Body of pancreas (tissue), 4 donors: ENCODE results near the gene IFNA1. TPM values are rescaled to one million over a fixed set of nuclear protein-coding genes. Genes with fewer than 3 reads are reported as not detected.

Experiments
- ATAC-seq: fragments of 150-250 bp; one replicate; pipeline ENCODE4 v1.9.1; 2016
- DNase-seq, 4 donors: peaks; one replicate each; pipeline ENCODE4 v3.0.0-alpha.2; 2019
- H3K27ac ChIP-seq, 4 donors: fragments of 200-600 bp; sonication (generic); 1 replicate in 3 of 4; 2 replicates in 1 of 4; pipeline versions ENCODE4 v1.5.1 to v1.6.1; 2016 to 2019; ENCODE audit warnings: mild to moderate bottlenecking in 1 of 4, mixed read lengths in 1 of 4, moderate library complexity in 1 of 4
- H3K27me3 ChIP-seq, 2 donors: fragments of 200-600 bp; sonication (generic); one replicate each; pipeline ENCODE4 v1.6.0; 2016; ENCODE audit warnings: mild to moderate bottlenecking in 1 of 2
- H3K36me3 ChIP-seq, 2 donors: fragments of 200-600 bp; sonication (generic); replicated peaks in 1 of 2; 2 replicates each; pipeline ENCODE4 v1.5.1; 2016; ENCODE audit warnings: low read depth in 2 of 2; ENCODE audit not compliant: insufficient read depth in 1 of 2
- H3K4me1 ChIP-seq: fragments of 200-600 bp; sonication (generic); one replicate; pipeline ENCODE4 v1.6.0; 2016
- H3K4me3 ChIP-seq, 2 donors: fragments of 200-600 bp; sonication (generic); 1 replicate in 1 of 2; 2 replicates in 1 of 2; pipeline ENCODE4 v1.5.1; 2016 to 2019
- H3K9me3 ChIP-seq, 3 donors: fragments of 200-600 bp; sonication (generic); 1 replicate in 2 of 3; 2 replicates in 1 of 3; pipeline ENCODE4 v1.5.1; 2016
- POLR2A ChIP-seq, 3 donors: fragments of 450-650 bp; IDR thresholded peaks; one replicate each; pipeline ENCODE4 v1.6.1; 2016; ENCODE audit warnings: antibody characterized with exemption in 3 of 3, mild to moderate bottlenecking in 2 of 3
- WGBS, 2 donors: methylation state at CpG; one replicate each; pipeline ENCODE4 v1.1.5; 2017; 5-methylcytosine and 5-hydroxymethylcytosine counted together
- intact Hi-C: fragments of 100-400 bp; cut with DNase I; formaldehyde crosslinking; loops from one replicate; pipeline ENCODE4 v1.15.1; 2023
- total RNA-seq, 2 donors: library from RNA; depleted of rRNA; stranded (reverse); fragments of >200 nt; gene quantifications; one replicate each; pipeline ENCODE4 v1.1.0, GENCODE V29; 2016
- TF ChIP-seq, protein P1 (sequence below), 7 experiments: fragments of 450-650 bp in 4 of 7; fragments of 200-600 bp in 3 of 7; sonication (generic) in 3 of 7; IDR thresholded peaks; one replicate each; pipeline ENCODE4 v1.5.1; 2016 to 2019; ENCODE audit warnings: antibody characterized with exemption in 7 of 7

IFNA1 gene
- total RNA-seq, 2 donors from 2014 or later: not detected

DNA sequence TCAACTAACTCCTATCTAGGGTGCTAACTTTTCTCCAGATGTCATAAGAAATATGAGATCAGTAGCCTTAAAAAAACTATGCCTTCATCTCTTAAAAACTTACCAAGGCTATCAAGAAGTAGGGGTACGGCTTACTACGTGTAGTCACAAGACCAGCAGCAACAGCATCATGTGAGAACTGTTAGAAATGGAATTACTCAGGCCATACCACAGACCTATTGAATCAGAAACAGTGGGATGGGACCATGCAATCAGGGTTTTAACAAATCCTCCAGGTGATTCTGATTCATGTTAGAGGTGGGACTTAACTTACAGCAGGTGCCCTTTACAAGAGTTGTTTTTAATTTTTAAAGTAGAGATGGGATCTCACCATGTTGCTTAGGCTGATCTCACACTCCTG, 37.2 kb downstream of the IFNA1 start:
- H3K27me3 ChIP-seq: no peaks in the 10 kb centered on the region
- intact Hi-C loops: no loop called here
- H3K4me1 ChIP-seq: no peaks in the 10 kb centered on the region
- H3K36me3 ChIP-seq: no peaks in the 10 kb centered on the region
- DNase-seq: no peak
- no peak overlapping the region for H3K27ac ChIP-seq
- no peak for TF ChIP-seq POLR2A (IDR thresholded peaks at IDR 0.05)
- TF ChIP-seq, protein P1, sequence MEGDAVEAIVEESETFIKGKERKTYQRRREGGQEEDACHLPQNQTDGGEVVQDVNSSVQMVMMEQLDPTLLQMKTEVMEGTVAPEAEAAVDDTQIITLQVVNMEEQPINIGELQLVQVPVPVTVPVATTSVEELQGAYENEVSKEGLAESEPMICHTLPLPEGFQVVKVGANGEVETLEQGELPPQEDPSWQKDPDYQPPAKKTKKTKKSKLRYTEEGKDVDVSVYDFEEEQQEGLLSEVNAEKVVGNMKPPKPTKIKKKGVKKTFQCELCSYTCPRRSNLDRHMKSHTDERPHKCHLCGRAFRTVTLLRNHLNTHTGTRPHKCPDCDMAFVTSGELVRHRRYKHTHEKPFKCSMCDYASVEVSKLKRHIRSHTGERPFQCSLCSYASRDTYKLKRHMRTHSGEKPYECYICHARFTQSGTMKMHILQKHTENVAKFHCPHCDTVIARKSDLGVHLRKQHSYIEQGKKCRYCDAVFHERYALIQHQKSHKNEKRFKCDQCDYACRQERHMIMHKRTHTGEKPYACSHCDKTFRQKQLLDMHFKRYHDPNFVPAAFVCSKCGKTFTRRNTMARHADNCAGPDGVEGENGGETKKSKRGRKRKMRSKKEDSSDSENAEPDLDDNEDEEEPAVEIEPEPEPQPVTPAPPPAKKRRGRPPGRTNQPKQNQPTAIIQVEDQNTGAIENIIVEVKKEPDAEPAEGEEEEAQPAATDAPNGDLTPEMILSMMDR (IDR thresholded peaks at IDR 0.05): no peak
- no peaks in the 10 kb centered on the region for H3K9me3 ChIP-seq
- H3K4me3 ChIP-seq: no peak overlapping the region
- no peak for ATAC-seq
- WGBS, 2 donors: 76 to 80% methylated on average over 2 of the region's 2 CpGs

DNA sequence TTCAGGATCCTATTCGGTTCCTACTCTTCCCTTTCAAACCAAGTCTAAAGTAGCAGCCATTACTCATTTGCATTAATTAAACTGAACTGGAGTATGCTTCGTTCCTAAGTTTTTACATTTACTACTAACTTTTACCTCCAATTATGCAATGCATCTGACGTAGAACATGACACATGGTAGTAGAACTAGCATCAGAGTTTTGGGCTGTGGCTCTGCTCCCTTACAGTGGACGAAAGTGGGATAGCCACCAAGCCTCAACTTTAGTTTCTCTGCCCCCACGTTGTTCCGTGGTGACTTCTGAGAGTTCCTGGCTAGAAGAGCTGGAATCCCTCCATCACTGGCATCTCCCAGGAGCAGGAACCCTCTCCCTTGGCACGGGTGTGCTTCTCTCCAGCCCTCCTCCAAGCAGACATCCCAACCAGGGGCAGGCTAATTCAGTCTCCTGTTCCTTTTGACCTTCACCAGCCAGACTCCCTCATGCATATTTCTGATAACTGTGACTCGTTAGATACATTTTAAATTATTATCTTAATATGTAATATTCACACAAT, 39.0 kb downstream of the IFNA1 start:
- H3K36me3 ChIP-seq: no peaks in the 10 kb centered on the region
- no peaks in the 10 kb centered on the region for H3K4me1 ChIP-seq
- H3K9me3 ChIP-seq: no peaks in the 10 kb centered on the region
- no peak overlapping the region for H3K27ac ChIP-seq
- ATAC-seq (no peak), DNase-seq (no peak)
- 49 to 62% methylated on average over 8 of the region's 8 CpGs for WGBS, 2 donors
- H3K4me3 ChIP-seq: no peak overlapping the region
- TF ChIP-seq POLR2A (IDR thresholded peaks at IDR 0.05): no peak
- TF ChIP-seq, protein P1 (IDR thresholded peaks at IDR 0.05): no peak
- no peaks in the 10 kb centered on the region for H3K27me3 ChIP-seq
- intact Hi-C loops: no loop called here

DNA sequence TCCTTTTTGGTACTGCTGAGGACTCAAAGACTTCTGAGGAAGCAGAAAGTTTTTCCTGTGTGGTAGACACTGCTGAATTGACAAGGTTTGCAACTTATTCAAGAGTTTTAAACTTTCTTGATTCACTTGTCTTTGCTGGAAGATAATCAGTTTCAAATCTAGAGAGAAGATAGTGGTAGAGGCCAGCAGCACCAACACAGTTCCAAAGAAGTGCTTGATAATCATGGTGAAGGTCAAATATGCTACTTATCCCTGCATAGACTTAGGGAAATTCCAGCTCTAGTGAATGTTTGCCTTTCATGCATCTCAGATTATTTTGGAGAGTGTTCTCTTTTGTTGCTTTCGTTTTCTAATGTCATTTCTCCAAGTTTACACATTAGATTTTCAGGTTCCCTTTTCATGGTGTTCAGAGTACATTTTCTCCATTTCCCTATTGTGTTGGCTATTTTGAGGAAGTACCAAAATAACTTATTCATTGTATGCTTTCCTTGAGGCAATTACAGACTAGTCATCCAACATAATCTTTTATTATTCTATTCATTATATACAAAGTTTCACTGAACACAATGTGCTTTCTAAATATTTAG, 41.3 kb downstream of the IFNA1 start:
- ATAC-seq (no peak), DNase-seq (no peak)
- Histone ChIP-seq H3K27ac (peak overlapping the region in 1 of 4 donors; percentile 42), H3K9me3 (no peaks in the 10 kb centered on the region), H3K36me3 (no peaks in the 10 kb centered on the region), H3K4me1 (no peaks in the 10 kb centered on the region), H3K27me3 (no peaks in the 10 kb centered on the region), H3K4me3 (no peak overlapping the region)
- intact Hi-C loops: no loop called here
- 3 to 16% methylated on average over 1 of the region's 1 CpG for WGBS, 2 donors
- no peak for TF ChIP-seq POLR2A (IDR thresholded peaks at IDR 0.05)
- TF ChIP-seq, protein P1 (IDR thresholded peaks at IDR 0.05): no peak

DNA sequence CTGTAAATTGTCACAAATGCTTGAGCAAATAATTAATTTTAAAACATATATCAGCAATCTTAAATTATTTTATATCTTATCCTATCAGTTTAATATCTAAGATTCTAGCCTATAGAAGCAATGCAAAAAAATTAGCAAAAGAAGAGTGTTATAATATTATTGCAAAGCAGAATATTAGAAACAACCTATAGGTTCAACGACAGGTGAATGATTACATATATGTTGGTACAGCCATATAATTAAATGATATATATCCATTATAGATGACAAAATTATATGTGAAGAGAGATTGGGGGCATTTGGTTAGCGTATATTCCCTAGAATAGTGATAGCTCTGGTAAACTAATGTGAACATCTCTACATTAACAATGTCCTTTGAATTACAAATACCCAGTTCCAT, 42.0 kb downstream of the IFNA1 start, which contains the start of gene IFNE:
Gene IFNE, minus strand, starts transcription at position 101 of the 400 bp plus-strand sequence. CDS start 619 bp downstream, outside the sequence.
- Histone ChIP-seq H3K4me1 (no peaks in the 10 kb centered on the region), H3K27me3 (no peaks in the 10 kb centered on the region), H3K36me3 (no peaks in the 10 kb centered on the region), H3K9me3 (no peaks in the 10 kb centered on the region), H3K27ac (peak within 1 kb of the TSS in 1 of 4 donors; percentile 42), H3K4me3 (no peak within 1 kb of the TSS)
- TF ChIP-seq, protein P1 (IDR thresholded peaks at IDR 0.05): no peak
- no peak for TF ChIP-seq POLR2A (IDR thresholded peaks at IDR 0.05)
- WGBS, 2 donors: 82 to 84% methylated on average over 2 of the region's 2 CpGs
- intact Hi-C loops: no loop called here
- ATAC-seq (no peak), DNase-seq (no peak)

Other genes with a start within 250 kb of the IFNA1 start
- not detected for gene IFNA7, start 238.2 kb upstream of the IFNA1 start, total RNA-seq
- not detected for gene IFNA10, start 233.3 kb upstream of the IFNA1 start, total RNA-seq
- not detected for gene IFNA16, start 223.1 kb upstream of the IFNA1 start, total RNA-seq
- not detected for gene IFNA17, start 212.2 kb upstream of the IFNA1 start, total RNA-seq
- not detected for gene IFNA14, start 200.4 kb upstream of the IFNA1 start, total RNA-seq
- gene IFNA5, start 135.1 kb upstream of the IFNA1 start, total RNA-seq: not detected
- gene KLHL9, start 105.0 kb upstream of the IFNA1 start, total RNA-seq: 10 to 100 TPM; 10.2 to 15.3 TPM
- not detected for gene IFNA6, start 89.6 kb upstream of the IFNA1 start, total RNA-seq
- not detected for gene IFNA13, start 72.4 kb upstream of the IFNA1 start, total RNA-seq
- gene IFNA2, start 55.0 kb upstream of the IFNA1 start, total RNA-seq: not detected
- not detected for gene IFNA8, start 31.3 kb upstream of the IFNA1 start, total RNA-seq
- under 1 TPM in 1 of 2 donors, not detected in 1; 0.26 TPM for gene IFNE, start 41.9 kb downstream of the IFNA1 start, total RNA-seq